Measurements from ENCODE around the gene NIPAL3. TPM values are rescaled to one million over a fixed set of nuclear protein-coding genes. Genes with fewer than 3 reads are reported as not detected.

Gene NIPAL3
- 1 to 10 TPM; 4.3 to 8.7 (median 5.8) TPM for total RNA-seq

DNA sequence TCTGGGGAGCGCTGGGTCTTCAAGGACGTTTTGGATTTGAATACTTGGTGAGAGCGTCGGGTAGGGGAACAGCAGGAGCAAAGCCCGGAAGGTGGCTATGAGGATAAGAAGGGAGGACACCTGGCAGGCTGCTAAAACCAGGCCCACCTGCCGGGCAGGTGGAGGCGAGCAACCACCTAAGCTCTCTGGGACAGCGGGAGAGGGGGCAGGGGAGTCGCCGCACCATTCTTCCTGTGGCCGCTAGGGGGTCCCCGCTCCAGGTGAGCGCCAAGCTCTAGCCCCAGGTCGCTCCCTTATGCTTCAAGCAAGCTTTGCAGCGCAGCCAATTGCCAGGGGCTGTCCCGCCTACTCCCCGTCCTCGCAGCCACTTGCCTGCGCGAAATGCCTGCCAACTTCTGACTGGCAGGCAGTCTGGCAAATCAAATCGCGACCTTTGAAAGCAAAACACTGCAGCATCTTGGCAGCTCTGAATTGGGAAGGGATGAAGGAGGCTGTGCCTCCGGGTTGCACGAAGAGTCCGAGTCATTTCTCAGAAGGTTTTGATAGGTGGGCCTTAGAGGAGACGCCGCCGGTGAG lies at the start of gene NIPAL3:
Gene NIPAL3, plus strand, starts transcription at position 469 of the 576 bp plus-strand sequence. CDS start 3,746 bp downstream, outside the sequence.
- Histone ChIP-seq H3K36me3 (no peaks in the 10 kb centered on the region), H3K9me3 (no peaks in the 10 kb centered on the region), H3K27me3 (no peaks in the 10 kb centered on the region), H3K27ac (peak within 1 kb of the TSS in 3 of 4 donors; percentile 3 to 50 (median 35)), H3K4me1 (peaks cover 5 to 24% of the 10 kb centered on the region in 2 donors), H3K4me3 (peak within 1 kb of the TSS; percentile 59 to 88 (median 76))
- in situ Hi-C loops (cut with MboI; ENCODE audit: low sequenced_read_pairs in 4 of 4) (loop anchor here in 2 of 4 donors (25.0 kb wide), 1 partner anchor 222 kb away; the partner anchor contains the start of gene SRRM1 (in 2 of the 2)), intact Hi-C loops (cut with DNase I; ENCODE audit: low total_unique reads) (loop anchor here (10.0 kb wide), 1 partner anchor 229 kb away; the partner anchor contains the start of gene SRRM1)
- TF ChIP-seq, protein P1, sequence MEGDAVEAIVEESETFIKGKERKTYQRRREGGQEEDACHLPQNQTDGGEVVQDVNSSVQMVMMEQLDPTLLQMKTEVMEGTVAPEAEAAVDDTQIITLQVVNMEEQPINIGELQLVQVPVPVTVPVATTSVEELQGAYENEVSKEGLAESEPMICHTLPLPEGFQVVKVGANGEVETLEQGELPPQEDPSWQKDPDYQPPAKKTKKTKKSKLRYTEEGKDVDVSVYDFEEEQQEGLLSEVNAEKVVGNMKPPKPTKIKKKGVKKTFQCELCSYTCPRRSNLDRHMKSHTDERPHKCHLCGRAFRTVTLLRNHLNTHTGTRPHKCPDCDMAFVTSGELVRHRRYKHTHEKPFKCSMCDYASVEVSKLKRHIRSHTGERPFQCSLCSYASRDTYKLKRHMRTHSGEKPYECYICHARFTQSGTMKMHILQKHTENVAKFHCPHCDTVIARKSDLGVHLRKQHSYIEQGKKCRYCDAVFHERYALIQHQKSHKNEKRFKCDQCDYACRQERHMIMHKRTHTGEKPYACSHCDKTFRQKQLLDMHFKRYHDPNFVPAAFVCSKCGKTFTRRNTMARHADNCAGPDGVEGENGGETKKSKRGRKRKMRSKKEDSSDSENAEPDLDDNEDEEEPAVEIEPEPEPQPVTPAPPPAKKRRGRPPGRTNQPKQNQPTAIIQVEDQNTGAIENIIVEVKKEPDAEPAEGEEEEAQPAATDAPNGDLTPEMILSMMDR (IDR thresholded peaks at IDR 0.05 in 4 of 5, conservative IDR thresholded peaks at IDR 0.05 in 1 of 5), result peak; percentile 72 to 84 (median 82)
- no peak for TF ChIP-seq POLR2A (IDR thresholded peaks at IDR 0.05)
- ATAC-seq, result peak; percentile 94 to 97
- peak; percentile 95 to 98 for DNase-seq

DNA sequence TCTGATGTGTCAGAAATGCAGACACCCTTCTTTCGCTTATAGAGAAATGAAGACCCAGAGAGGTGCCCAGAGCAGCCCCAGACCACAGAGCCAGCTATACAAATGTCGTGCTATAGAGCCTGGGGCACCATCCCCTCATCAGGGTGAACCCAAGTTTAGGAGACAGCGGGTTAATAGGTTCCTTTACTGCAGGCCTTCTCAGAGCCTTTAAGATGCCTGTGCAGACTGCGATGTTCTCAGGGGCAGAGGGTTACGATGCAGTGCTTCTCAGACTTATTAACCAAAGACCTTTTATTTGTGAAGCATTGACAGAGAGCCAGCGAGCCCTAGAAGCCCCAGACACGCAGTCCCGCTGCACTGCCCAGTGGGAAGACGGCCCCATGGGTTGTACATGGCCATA lies 48.9 kb upstream of the NIPAL3 start:
- TF ChIP-seq, protein P1 (IDR thresholded peaks at IDR 0.05 in 4 of 5, conservative IDR thresholded peaks at IDR 0.05 in 1 of 5), result no peak
- TF ChIP-seq POLR2A (IDR thresholded peaks at IDR 0.05), result no peak
- intact Hi-C loops (cut with DNase I; ENCODE audit: low total_unique reads) (no loop called here), in situ Hi-C loops (cut with MboI; ENCODE audit: low sequenced_read_pairs in 4 of 4) (no loop called here)
- Histone ChIP-seq H3K36me3 (no peaks in the 10 kb centered on the region), H3K27ac (no peak overlapping the region), H3K9me3 (no peaks in the 10 kb centered on the region), H3K4me3 (no peak overlapping the region), H3K4me1 (peaks cover 3 to 9% of the 10 kb centered on the region in 2 donors), H3K27me3 (no peaks in the 10 kb centered on the region)
- no peak for DNase-seq
- ATAC-seq, result no peak

DNA sequence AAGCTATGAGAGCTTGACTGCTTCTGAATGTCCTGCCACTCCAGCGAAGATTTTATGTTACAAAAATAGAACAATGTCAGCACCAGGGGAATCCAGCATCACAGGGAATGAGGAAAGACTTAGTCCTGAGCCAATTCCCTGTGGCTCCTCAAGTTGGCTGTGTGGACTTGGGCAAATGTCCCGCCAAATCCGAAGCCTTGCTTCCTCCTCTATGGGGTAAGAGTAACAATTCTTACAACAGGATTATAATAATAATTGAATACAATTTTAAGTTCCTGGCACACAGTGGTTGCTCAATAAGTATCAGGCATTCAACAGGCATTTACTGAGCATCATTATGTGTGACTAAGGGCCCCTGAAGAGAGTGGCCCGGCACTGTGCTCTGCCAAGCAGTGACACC lies 46.4 kb upstream of the NIPAL3 start:
- Histone ChIP-seq H3K4me1 (peaks cover 3 to 5% of the 10 kb centered on the region in 2 donors), H3K27ac (peak overlapping the region; percentile 45 to 66 (median 56)), H3K36me3 (no peaks in the 10 kb centered on the region), H3K27me3 (no peaks in the 10 kb centered on the region), H3K9me3 (no peaks in the 10 kb centered on the region), H3K4me3 (no peak overlapping the region)
- no peak for TF ChIP-seq POLR2A (IDR thresholded peaks at IDR 0.05)
- TF ChIP-seq, protein P1 (IDR thresholded peaks at IDR 0.05 in 4 of 5, conservative IDR thresholded peaks at IDR 0.05 in 1 of 5), result no peak
- in situ Hi-C loops (cut with MboI; ENCODE audit: low sequenced_read_pairs in 4 of 4) (no loop called here), intact Hi-C loops (cut with DNase I; ENCODE audit: low total_unique reads) (no loop called here)
- ATAC-seq, result peak; percentile 94
- DNase-seq, result peak; percentile 70 to 85

DNA sequence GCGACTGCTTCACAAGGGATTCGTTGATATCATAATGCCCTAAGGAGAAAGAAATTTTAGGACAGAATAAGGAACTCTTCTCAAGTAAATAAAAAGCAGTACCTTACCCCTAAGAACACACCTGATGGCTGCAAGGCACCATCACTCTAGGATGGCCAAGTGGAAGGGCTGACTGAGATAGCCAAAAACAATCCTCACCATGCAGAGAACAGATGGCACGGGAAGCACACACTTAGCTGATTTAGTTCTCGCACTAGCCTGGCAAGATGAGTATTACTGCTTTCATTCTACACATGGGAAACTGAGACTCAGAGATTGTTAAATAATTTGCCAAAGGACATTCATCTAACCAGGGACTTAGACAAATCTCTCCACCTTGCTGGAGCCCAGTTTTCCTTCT lies 45.8 kb upstream of the NIPAL3 start:
- H3K27me3 ChIP-seq, result no peaks in the 10 kb centered on the region
- peak overlapping the region in 3 of 4 donors; percentile 33 to 63 (median 39) for H3K27ac ChIP-seq
- peaks cover 3 to 5% of the 10 kb centered on the region in 2 donors for H3K4me1 ChIP-seq
- intact Hi-C loops (cut with DNase I; ENCODE audit: low total_unique reads), result no loop called here
- ATAC-seq (no peak), DNase-seq (no peak)
- no peaks in the 10 kb centered on the region for H3K9me3 ChIP-seq
- H3K36me3 ChIP-seq, result no peaks in the 10 kb centered on the region
- TF ChIP-seq, protein P1 (IDR thresholded peaks at IDR 0.05 in 4 of 5, conservative IDR thresholded peaks at IDR 0.05 in 1 of 5), result no peak
- no peak for TF ChIP-seq POLR2A (IDR thresholded peaks at IDR 0.05)
- no peak overlapping the region for H3K4me3 ChIP-seq
- in situ Hi-C loops (cut with MboI; ENCODE audit: low sequenced_read_pairs in 4 of 4), result no loop called here
